H9 (cell line): ENCODE measurements around the gene AKAP12. TPM values are rescaled to one million over a fixed set of nuclear protein-coding genes. Genes with fewer than 3 reads are reported as not detected.

Source experiments
- DNase-seq: peaks from one replicate; pipeline ENCODE4 v3.0.0-alpha.2; 2017
- H2AFZ ChIP-seq: one replicate; pipeline ENCODE4 v1.6.1; 2013; ENCODE audit warnings: mild to moderate bottlenecking, low read length, control low read depth, moderate library complexity
- H2AK5ac ChIP-seq: 2 replicates; pipeline ENCODE4 v1.6.1; 2013; ENCODE audit warnings: low read length, control low read depth, mixed read lengths; ENCODE audit not compliant: insufficient read length
- H2BK120ac ChIP-seq: one replicate; pipeline ENCODE4 v1.6.1; 2013; ENCODE audit warnings: low read depth, mild to moderate bottlenecking, low read length, control low read depth, inconsistent platforms; ENCODE audit not compliant: poor library complexity, severe bottlenecking
- H2BK12ac ChIP-seq: 2 replicates; pipeline ENCODE4 v1.6.1; 2013; ENCODE audit warnings: low read length, control low read depth, mixed read lengths, low read depth; ENCODE audit not compliant: insufficient read length
- H2BK15ac ChIP-seq: 2 replicates; pipeline ENCODE4 v1.6.1; 2013; ENCODE audit warnings: low read depth, low read length, control low read depth
- H2BK20ac ChIP-seq: one replicate; pipeline ENCODE4 v1.6.1; 2013; ENCODE audit warnings: low read depth, mild to moderate bottlenecking, low read length, control low read depth, inconsistent platforms; ENCODE audit not compliant: poor library complexity, severe bottlenecking
- H2BK5ac ChIP-seq: 2 replicates; pipeline ENCODE4 v1.6.1; 2013; ENCODE audit warnings: low read length, control low read depth, mixed read lengths; ENCODE audit not compliant: insufficient read length
- H3K14ac ChIP-seq: 2 replicates; pipeline ENCODE4 v1.6.1; 2013; ENCODE audit warnings: low read length, control low read depth; ENCODE audit not compliant: insufficient read depth
- H3K18ac ChIP-seq: 2 replicates; pipeline ENCODE4 v1.6.1; 2013; ENCODE audit warnings: low read depth, mild to moderate bottlenecking, mixed read lengths, low read length, control low read depth; ENCODE audit not compliant: insufficient read length
- H3K23ac ChIP-seq: 2 replicates; pipeline ENCODE4 v1.6.1; 2013; ENCODE audit warnings: low read length, control low read depth, mixed read lengths, low read depth; ENCODE audit not compliant: insufficient read length
- H3K23me2 ChIP-seq: 2 replicates; pipeline ENCODE4 v1.6.1; 2013; ENCODE audit warnings: low read depth, mild to moderate bottlenecking, mixed read lengths, low read length, control low read depth; ENCODE audit not compliant: insufficient read length, poor library complexity, severe bottlenecking
- H3K27ac ChIP-seq: 2 replicates; pipeline ENCODE4 v1.5.1; 2013; ENCODE audit warnings: low read length, control low read depth, mixed read lengths, low read depth; ENCODE audit not compliant: insufficient read length
- H3K27me3 ChIP-seq: 2 replicates; pipeline ENCODE4 v1.6.1; 2013; ENCODE audit warnings: low read length, control low read depth, inconsistent platforms; ENCODE audit not compliant: insufficient read depth
- H3K4ac ChIP-seq: 2 replicates; pipeline ENCODE4 v1.6.1; 2013; ENCODE audit warnings: low read depth, mild to moderate bottlenecking, control low read depth, inconsistent platforms, low read length, moderate library complexity
- H3K4me1 ChIP-seq: 2 replicates; pipeline ENCODE4 v1.6.1; 2013; ENCODE audit warnings: low read length, control low read depth, inconsistent platforms; ENCODE audit not compliant: insufficient read depth
- H3K4me2 ChIP-seq: 2 replicates; pipeline ENCODE4 v1.6.1; 2013; ENCODE audit warnings: low read length, control low read depth, mixed read lengths; ENCODE audit not compliant: insufficient read length, insufficient read depth
- H3K56ac ChIP-seq: 2 replicates; pipeline ENCODE4 v1.6.1; 2013; ENCODE audit warnings: low read depth, mild to moderate bottlenecking, mixed read lengths, low read length, control low read depth; ENCODE audit not compliant: insufficient read length
- H3K79me1 ChIP-seq: 2 replicates; pipeline ENCODE4 v1.6.1; 2013; ENCODE audit warnings: low read depth, mild to moderate bottlenecking, moderate library complexity, low read length, control low read depth, inconsistent platforms; ENCODE audit not compliant: insufficient read depth, poor library complexity, severe bottlenecking
- H3K79me2 ChIP-seq: 2 replicates; pipeline ENCODE4 v1.6.1; 2013; ENCODE audit warnings: low read length, control low read depth, inconsistent platforms; ENCODE audit not compliant: insufficient read depth
- H3K9ac ChIP-seq: 2 replicates; pipeline ENCODE4 v1.6.1; 2013; ENCODE audit warnings: low read length, control low read depth, mixed read lengths; ENCODE audit not compliant: insufficient read length; ENCODE audit errors: extremely low read depth
- H3K9me3 ChIP-seq: one replicate; pipeline ENCODE4 v1.6.1; 2013; ENCODE audit warnings: low read depth, low read length, inconsistent platforms; ENCODE audit not compliant: control insufficient read depth
- H3T11ph ChIP-seq: one replicate; pipeline ENCODE4 v1.6.1; 2013; ENCODE audit warnings: mild to moderate bottlenecking, low read length, control low read depth, inconsistent platforms
- H4K20me1 ChIP-seq: one replicate; pipeline ENCODE4 v1.6.1; 2013; ENCODE audit not compliant: control insufficient read depth, insufficient read length, insufficient read depth
- H4K5ac ChIP-seq: 2 replicates; pipeline ENCODE4 v1.6.1; 2013; ENCODE audit warnings: low read depth, mild to moderate bottlenecking, mixed read lengths, low read length, control low read depth; ENCODE audit not compliant: insufficient read length
- H4K8ac ChIP-seq: replicated peaks from 2 replicates; pipeline ENCODE4 v1.6.1; 2013; ENCODE audit warnings: low read length, control low read depth, mixed read lengths, low read depth; ENCODE audit not compliant: insufficient read length
- H4K91ac ChIP-seq: 2 replicates; pipeline ENCODE4 v1.6.1; 2013; ENCODE audit warnings: low read depth, mild to moderate bottlenecking, moderate library complexity, mixed read lengths, low read length, control low read depth; ENCODE audit not compliant: insufficient read length
- H3K27ac Mint-ChIP-seq, 3 experiments: 2 replicates in 2 of 3; 3 replicates in 1 of 3; pipeline ENCODE4 v1.8.0; 2020 to 2021; ENCODE audit warnings: mixed read lengths in 3 of 3, mild to moderate bottlenecking in 1 of 3, moderate library complexity in 1 of 3
- H3K27me3 Mint-ChIP-seq: 2 replicates; pipeline ENCODE4 v1.8.0; 2021; ENCODE audit warnings: low read depth, mild to moderate bottlenecking, moderate library complexity, mixed read lengths
- H3K36me3 Mint-ChIP-seq, 3 experiments: 2 replicates in 2 of 3; 3 replicates in 1 of 3; pipeline ENCODE4 v1.8.0; 2020 to 2021; ENCODE audit warnings: low read depth in 3 of 3, mixed read lengths in 3 of 3; ENCODE audit not compliant: insufficient read depth in 1 of 3
- H3K4me1 Mint-ChIP-seq, 2 experiments: 2 replicates each; pipeline ENCODE4 v1.8.0; 2020; ENCODE audit warnings: mixed read lengths in 2 of 2
- H3K4me3 Mint-ChIP-seq, 2 experiments: 2 replicates in 1 of 2; 3 replicates in 1 of 2; pipeline ENCODE4 v1.8.0; 2020 to 2021; ENCODE audit warnings: mild to moderate bottlenecking in 2 of 2, mixed read lengths in 2 of 2, moderate library complexity in 1 of 2
- H3K9me3 Mint-ChIP-seq, 2 experiments: 2 replicates in 1 of 2; 3 replicates in 1 of 2; pipeline ENCODE4 v1.8.0; 2020; ENCODE audit warnings: mild to moderate bottlenecking in 2 of 2, mixed read lengths in 2 of 2, moderate library complexity in 1 of 2
- WGBS: extraction: QIAGEN DNeasy Blood & Tissue Kit; methylation state at CpG from one replicate; pipeline ENCODE4 v1.1.7; 2013; ENCODE audit warnings: missing lambda C conversion rate, low lambda C conversion rate, mixed read lengths; ENCODE audit not compliant: insufficient read length; ENCODE audit errors: extremely low coverage; 5-methylcytosine and 5-hydroxymethylcytosine counted together
- total RNA-seq: library from RNA; stranded (reverse); gene quantifications from 2 replicates; pipeline ENCODE4 v1.2.1, GENCODE V29; 2021
- TF ChIP-seq, protein P1 (sequence below): fragments of 200-600 bp; sonication (generic); conservative IDR thresholded peaks from 3 replicates; pipeline ENCODE4 v1.8.0; 2021; ENCODE audit warnings: antibody characterized with exemption, mild to moderate bottlenecking

AKAP12 gene
- total RNA-seq, 1 experiment from 2014 or later = 52.3 TPM

DNA sequence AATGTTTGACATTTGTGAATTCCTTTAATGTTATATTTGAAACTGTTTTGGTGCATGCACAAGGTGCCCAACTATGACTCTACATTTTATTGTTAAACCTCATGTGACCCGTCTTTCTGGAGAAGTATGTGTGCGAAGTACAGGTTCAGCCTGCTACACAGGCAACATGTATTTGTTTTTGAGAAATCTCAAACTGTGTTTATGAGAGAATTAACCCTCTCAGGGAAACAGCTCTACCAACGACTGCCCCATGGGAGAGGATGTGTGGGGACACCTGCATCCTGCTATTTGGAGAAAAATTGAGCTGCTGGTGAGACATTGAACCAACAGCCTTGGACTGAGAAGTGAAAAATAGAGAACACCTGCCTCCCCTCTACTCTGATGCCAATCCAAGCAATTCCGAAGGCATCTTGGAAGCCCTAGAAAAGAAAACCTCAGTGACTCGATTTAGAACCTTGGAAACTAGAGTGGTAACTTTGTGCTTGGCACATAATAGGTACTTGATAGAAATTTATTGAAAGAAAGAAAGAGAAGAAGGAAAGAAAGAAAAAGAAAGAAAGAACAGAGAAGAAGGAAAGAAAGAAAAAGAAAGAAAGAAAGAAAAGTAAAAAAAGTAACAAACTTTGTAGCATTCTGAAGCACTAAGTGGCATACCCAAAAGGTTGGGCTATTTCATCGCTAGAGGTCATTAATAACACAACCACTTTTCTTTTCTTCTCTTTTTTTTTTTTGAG is 2.9 kb upstream of the AKAP12 start:
- Histone ChIP-seq H3K14ac (no peak overlapping the region), H3K56ac (no peak overlapping the region), H4K5ac (no peak overlapping the region), H3K4me1 (no peaks in the 10 kb centered on the region), H3K27me3 (no peaks in the 10 kb centered on the region), H3K4me2 (no peak overlapping the region), H4K20me1 (no peaks in the 10 kb centered on the region), H3K23me2 (peaks cover 18% of the 10 kb centered on the region), H3K79me2 (no peaks in the 10 kb centered on the region), H3T11ph (no peak overlapping the region), H3K9me3 (no peaks in the 10 kb centered on the region), H2BK120ac (no peak overlapping the region), H2BK5ac (no peak overlapping the region), H3K18ac (no peak overlapping the region), H4K91ac (no peak overlapping the region), H3K9ac (no peak overlapping the region), H3K23ac (no peak overlapping the region), H2BK20ac (no peak overlapping the region), H2BK15ac (no peak overlapping the region), H2AFZ (no peak overlapping the region), H2AK5ac (no peak overlapping the region), H2BK12ac (no peak overlapping the region), H4K8ac (no peak overlapping the region), H3K79me1 (no peaks in the 10 kb centered on the region), H3K27ac (no peak overlapping the region), H3K4ac (no peak overlapping the region)
- no peaks in the 10 kb centered on the region; a peak in 2 of 5 replicates for H3K9me3 Mint-ChIP-seq
- TF ChIP-seq, protein P1, sequence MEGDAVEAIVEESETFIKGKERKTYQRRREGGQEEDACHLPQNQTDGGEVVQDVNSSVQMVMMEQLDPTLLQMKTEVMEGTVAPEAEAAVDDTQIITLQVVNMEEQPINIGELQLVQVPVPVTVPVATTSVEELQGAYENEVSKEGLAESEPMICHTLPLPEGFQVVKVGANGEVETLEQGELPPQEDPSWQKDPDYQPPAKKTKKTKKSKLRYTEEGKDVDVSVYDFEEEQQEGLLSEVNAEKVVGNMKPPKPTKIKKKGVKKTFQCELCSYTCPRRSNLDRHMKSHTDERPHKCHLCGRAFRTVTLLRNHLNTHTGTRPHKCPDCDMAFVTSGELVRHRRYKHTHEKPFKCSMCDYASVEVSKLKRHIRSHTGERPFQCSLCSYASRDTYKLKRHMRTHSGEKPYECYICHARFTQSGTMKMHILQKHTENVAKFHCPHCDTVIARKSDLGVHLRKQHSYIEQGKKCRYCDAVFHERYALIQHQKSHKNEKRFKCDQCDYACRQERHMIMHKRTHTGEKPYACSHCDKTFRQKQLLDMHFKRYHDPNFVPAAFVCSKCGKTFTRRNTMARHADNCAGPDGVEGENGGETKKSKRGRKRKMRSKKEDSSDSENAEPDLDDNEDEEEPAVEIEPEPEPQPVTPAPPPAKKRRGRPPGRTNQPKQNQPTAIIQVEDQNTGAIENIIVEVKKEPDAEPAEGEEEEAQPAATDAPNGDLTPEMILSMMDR = no peak
- H3K36me3 Mint-ChIP-seq = no peaks in the 10 kb centered on the region
- no peak overlapping the region for H3K27ac Mint-ChIP-seq
- H3K27me3 Mint-ChIP-seq = peaks cover 23% of the 10 kb centered on the region
- no peak overlapping the region for H3K4me3 Mint-ChIP-seq
- DNase-seq = no peak
- WGBS = no CpG with 5 or more reads among the region's 6 CpGs
- H3K4me1 Mint-ChIP-seq = peaks cover 11% of the 10 kb centered on the region in 2 experiments
